Measurements from ENCODE around the gene PIM1. TPM values are rescaled to one million over a fixed set of nuclear protein-coding genes. Genes with fewer than 3 reads are reported as not detected.
A peak's percentile ranks its signal among the peaks of the same experiment; 100 is the strongest.

The PIM1 gene
- total and polyA plus RNA-seq, 10 of the 15 experiments (the other 5 are each of a cell fraction or from before 2014, with no cell fraction given) = 0.66 to 33.9 (median 10.2) TPM

DNA sequence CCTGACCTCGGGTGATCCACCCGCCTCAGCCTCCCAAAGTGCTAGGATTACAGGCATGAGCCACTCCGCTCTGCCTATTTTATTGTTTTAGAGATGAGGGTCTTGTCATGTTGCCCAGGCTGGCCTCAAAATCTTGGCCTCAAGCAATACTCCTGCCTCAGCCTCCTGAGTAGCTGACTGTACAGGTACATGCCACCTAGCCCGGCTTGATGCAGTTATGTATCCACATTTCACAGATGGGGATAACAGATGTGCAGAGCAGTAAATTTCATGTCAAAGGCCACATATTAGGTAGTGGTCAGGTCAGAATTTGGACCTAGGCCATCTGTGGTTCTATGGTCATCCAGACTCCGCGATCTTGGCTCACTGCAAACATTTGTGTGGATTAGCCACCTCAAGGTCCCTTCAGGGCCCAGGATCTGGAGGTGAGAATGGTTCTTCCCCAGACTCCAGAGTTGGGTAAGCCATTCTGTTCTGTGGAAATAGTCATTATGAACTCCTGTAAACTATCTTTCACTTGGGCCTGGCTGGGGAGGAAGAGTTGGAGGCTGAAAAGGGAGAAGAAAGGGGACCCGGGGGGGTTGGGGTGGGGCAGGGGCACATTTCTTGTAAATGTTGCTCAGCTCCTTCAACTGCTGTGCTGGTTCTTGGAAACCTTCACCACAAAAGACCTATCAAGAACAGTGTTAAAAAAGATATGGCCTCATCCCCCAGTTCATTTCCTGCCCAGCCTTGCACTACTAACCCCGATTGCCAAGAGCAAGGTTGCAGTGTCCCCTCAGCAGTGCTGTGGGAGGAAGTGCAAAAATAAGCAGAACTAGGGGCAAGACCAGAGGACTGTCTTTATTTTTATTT, 13.0 kb downstream of the PIM1 start:
- H3K36me3 ChIP-seq (ENCODE audit: control insufficient read depth in 2 of 2, insufficient read depth in 2 of 2, low read length in 1 of 2) = no peaks in the 10 kb centered on the region
- H3K79me2 ChIP-seq (ENCODE audit: control insufficient read depth, insufficient read depth, low read length) = no peaks in the 10 kb centered on the region
- no peak overlapping the region for H3K9ac ChIP-seq (ENCODE audit: control insufficient read depth, insufficient read depth, low read length)
- 0 out of 2 replicates have a peak, but pooled peaks have one; percentile 8 for TF ChIP-seq RAD21 (IDR thresholded peaks at IDR 0.05; ENCODE audit: insufficient read depth, low read depth, low read length)
- peak; percentile 62; the same call in 1 of the 2 replicates for TF ChIP-seq SPI1 (IDR thresholded peaks at IDR 0.05; ENCODE audit: borderline replicate concordance, insufficient read depth, low read depth, low read length)
- no peak for TF ChIP-seq BACH1 (IDR thresholded peaks at IDR 0.05; ENCODE audit: borderline replicate concordance)
- TF ChIP-seq, protein P1, sequence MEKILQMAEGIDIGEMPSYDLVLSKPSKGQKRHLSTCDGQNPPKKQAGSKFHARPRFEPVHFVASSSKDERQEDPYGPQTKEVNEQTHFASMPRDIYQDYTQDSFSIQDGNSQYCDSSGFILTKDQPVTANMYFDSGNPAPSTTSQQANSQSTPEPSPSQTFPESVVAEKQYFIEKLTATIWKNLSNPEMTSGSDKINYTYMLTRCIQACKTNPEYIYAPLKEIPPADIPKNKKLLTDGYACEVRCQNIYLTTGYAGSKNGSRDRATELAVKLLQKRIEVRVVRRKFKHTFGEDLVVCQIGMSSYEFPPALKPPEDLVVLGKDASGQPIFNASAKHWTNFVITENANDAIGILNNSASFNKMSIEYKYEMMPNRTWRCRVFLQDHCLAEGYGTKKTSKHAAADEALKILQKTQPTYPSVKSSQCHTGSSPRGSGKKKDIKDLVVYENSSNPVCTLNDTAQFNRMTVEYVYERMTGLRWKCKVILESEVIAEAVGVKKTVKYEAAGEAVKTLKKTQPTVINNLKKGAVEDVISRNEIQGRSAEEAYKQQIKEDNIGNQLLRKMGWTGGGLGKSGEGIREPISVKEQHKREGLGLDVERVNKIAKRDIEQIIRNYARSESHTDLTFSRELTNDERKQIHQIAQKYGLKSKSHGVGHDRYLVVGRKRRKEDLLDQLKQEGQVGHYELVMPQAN (conservative IDR thresholded peaks at IDR 0.05) = no peak
- TF ChIP-seq ZNF217 (IDR thresholded peaks at IDR 0.05) = no peak
- TF ChIP-seq E4F1 (IDR thresholded peaks at IDR 0.05; ENCODE audit: borderline replicate concordance, partially characterized antibody) = no peak
- no peak for TF ChIP-seq RELB (IDR thresholded peaks at IDR 0.05; ENCODE audit: low read depth)
- TF ChIP-seq MXI1 (IDR thresholded peaks at IDR 0.05; ENCODE audit: low read depth, low read length) = no peak
- H3K4me1 ChIP-seq (ENCODE audit: control insufficient read depth, insufficient read depth, low read length) = 0 out of 2 replicates have a peak, but pooled peaks cover 3% of the 10 kb centered on the region
- FAIRE-seq (no peak), ATAC-seq (peak; percentile 80), DNase-seq (ENCODE audit: low read depth, low spot score) (peak; percentile 32)
- no peaks in the 10 kb centered on the region for H4K20me1 ChIP-seq (ENCODE audit: control insufficient read depth, insufficient read depth)
- CTCF ChIA-PET = interaction anchor here (0.6 to 1.2 kb wide), 2 partner anchors 11 to 12 kb away, joined by 3 to 6 read pairs; no protein-coding TSS in a partner anchor
- no peak overlapping the region for H3K4me2 ChIP-seq (ENCODE audit: control insufficient read depth, insufficient read depth)
- H2AFZ ChIP-seq (ENCODE audit: control insufficient read depth, low read depth, low read length) = peak overlapping the region; percentile 56
- RAD21 ChIA-PET (ENCODE audit: unreplicated experiment) = interaction anchor here (1.0 kb wide), 1 partner anchor 11 kb away, joined by 3 read pairs; no protein-coding TSS in a partner anchor
- 0 out of 2 replicates have a peak overlapping the region, but pooled peaks have one; percentile 33 for H3K27ac ChIP-seq (ENCODE audit: control insufficient read depth, insufficient read depth)
- intact Hi-C loops (cut with micrococcal nuclease; ENCODE audit: unreplicated experiment) (no loop called here), in situ Hi-C loops (cut with MboI) (no loop called here)
- POLR2A ChIA-PET = interaction anchor here (0.5 kb wide), 1 partner anchor 62 kb away, joined by 6 read pairs; no protein-coding TSS in a partner anchor
- no peaks in the 10 kb centered on the region for H3K27me3 ChIP-seq (replicated peaks in 1 of 2; ENCODE audit: control insufficient read depth in 2 of 2, insufficient read depth in 2 of 2, low read length in 1 of 2)
- H3K9me3 ChIP-seq (replicated peaks; ENCODE audit: control insufficient read depth, insufficient read depth, low read length) = no peaks in the 10 kb centered on the region
- WGBS (ENCODE audit: insufficient coverage, insufficient replicate concordance, low lambda C conversion rate, missing lambda C conversion rate) = 73% methylated on average over 8 of the region's 8 CpGs
- no peak overlapping the region for H3K4me3 ChIP-seq
- SMC1A ChIA-PET (ENCODE audit: uncharacterized antibody, unreplicated experiment) = interaction anchor here (3.5 kb wide), 1 partner anchor 11 kb away, joined by 13 read pairs; no protein-coding TSS in a partner anchor
- BruUV-seq (replicated peaks) = no TSS peak
